Fibroblast of lung (primary cell): ENCODE data around the gene ZNF69. TPM values are rescaled to one million over a fixed set of nuclear protein-coding genes. Genes with fewer than 3 reads are reported as not detected.

Experiments used
- DNase-seq, 2 donors: peaks; one replicate each; pipeline versions ENCODE4 v3.0.0 to v3.0.0-alpha.2; 2010; ENCODE audit warnings: low read depth in 2 of 2
- H2AFZ ChIP-seq: 2 replicates; pipeline ENCODE4 v1.5.1; 2012; ENCODE audit warnings: low read length, control low read depth, inconsistent platforms
- H3K27ac ChIP-seq: 2 replicates; pipeline ENCODE4 v1.5.1; 2011; ENCODE audit warnings: low read length, control low read depth; ENCODE audit not compliant: insufficient read depth
- H3K27me3 ChIP-seq: 2 replicates; pipeline ENCODE4 v1.5.1; 2011; ENCODE audit warnings: mild to moderate bottlenecking, low read length; ENCODE audit not compliant: control insufficient read depth, insufficient read depth
- H3K36me3 ChIP-seq: 2 replicates; pipeline ENCODE4 v1.5.1; 2011; ENCODE audit warnings: low read length; ENCODE audit not compliant: control insufficient read depth, insufficient read depth
- H3K4me1 ChIP-seq: 2 replicates; pipeline ENCODE4 v1.5.1; 2011; ENCODE audit warnings: low read length; ENCODE audit not compliant: control insufficient read depth, insufficient read depth; ENCODE audit errors: extremely low read depth
- H3K4me2 ChIP-seq: 2 replicates; pipeline ENCODE4 v1.5.1; 2011; ENCODE audit warnings: low read length, control low read depth; ENCODE audit not compliant: insufficient read depth; ENCODE audit errors: extremely low read depth
- H3K4me3 ChIP-seq, 4 experiments: fragments of 200-600 bp in 1 of 4; sonication (generic) in 1 of 4; replicated peaks in 1 of 4; 2 replicates each; pipeline ENCODE4 v1.5.1; 2011 to 2016; ENCODE audit warnings: low read length in 4 of 4, low read depth in 3 of 4, mild to moderate bottlenecking in 3 of 4, control low read depth in 2 of 4, inconsistent platforms in 1 of 4, mixed read lengths in 1 of 4; ENCODE audit not compliant: insufficient read depth in 1 of 4; ENCODE audit errors: control extremely low read depth in 1 of 4
- H3K79me2 ChIP-seq: 2 replicates; pipeline ENCODE4 v1.5.1; 2012; ENCODE audit warnings: mild to moderate bottlenecking, low read length, inconsistent platforms; ENCODE audit not compliant: control insufficient read depth, insufficient read depth
- H3K9ac ChIP-seq: 2 replicates; pipeline ENCODE4 v1.5.1; 2011; ENCODE audit warnings: mild to moderate bottlenecking, low read length, control low read depth; ENCODE audit not compliant: insufficient read depth
- H3K9me3 ChIP-seq: 2 replicates; pipeline ENCODE4 v1.5.1; 2012; ENCODE audit warnings: low read depth, low read length; ENCODE audit not compliant: control insufficient read depth, insufficient read depth
- H4K20me1 ChIP-seq: 2 replicates; pipeline ENCODE4 v1.5.1; 2011; ENCODE audit warnings: low read length; ENCODE audit not compliant: control insufficient read depth, insufficient read depth; ENCODE audit errors: extremely low read depth
- EZH2 ChIP-seq: IDR thresholded peaks from 2 replicates; pipeline ENCODE4 v1.5.1; 2012; ENCODE audit warnings: low read length, control low read depth, mild to moderate bottlenecking; ENCODE audit errors: missing control alignments
- polyA plus RNA-seq, 2 donors: library from polyadenylated mRNA; depleted of rRNA in 1 of 2; stranded (reverse) in 1 of 2; unstranded in 1 of 2; fragments of >200 nt; gene quantifications; 2 replicates each; pipeline ENCODE4 v1.2.1, GENCODE V29; 2011 to 2012; ENCODE audit warnings: missing spikeins in 1 of 2
- total RNA-seq: library from RNA; depleted of rRNA; stranded (reverse); fragments of >200 nt; gene quantifications from 2 replicates; pipeline ENCODE4 v1.2.1, GENCODE V29; 2014
- TF ChIP-seq, protein P1 (sequence below), 2 donors: IDR thresholded peaks in 1 of 2; conservative IDR thresholded peaks in 1 of 2; 1 replicate in 1 of 2; 2 replicates in 1 of 2; pipeline ENCODE4 v1.5.1; 2011 to 2012; ENCODE audit warnings: low read length in 2 of 2, control low read depth in 1 of 2, inconsistent platforms in 1 of 2, low read depth in 1 of 2, mild to moderate bottlenecking in 1 of 2

The ZNF69 gene
- total and polyA plus RNA-seq, 2 donors (not counting 1 experiment from before 2014, with no cell fraction given), result 1.7 to 7.1 TPM

DNA sequence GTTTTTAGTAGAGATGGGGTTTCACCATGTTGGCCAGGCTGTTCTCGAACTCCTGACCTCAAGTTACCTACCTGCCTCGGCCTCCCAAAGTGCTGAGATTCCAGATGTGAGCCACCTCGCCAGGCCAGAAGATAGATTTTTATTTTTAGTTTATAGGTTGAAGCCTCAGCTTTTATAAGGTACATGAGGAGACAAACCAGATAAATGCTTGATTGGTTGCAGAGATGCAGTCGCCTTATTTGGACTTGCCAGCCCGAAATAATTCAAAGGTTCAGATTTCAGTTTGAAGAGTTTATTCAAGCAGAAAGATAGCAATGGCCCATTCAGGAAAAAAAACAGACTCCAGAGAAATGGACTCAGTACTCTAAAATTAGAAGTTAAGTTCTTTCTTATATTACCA lies 3.1 kb downstream of the ZNF69 start:
- TF ChIP-seq EZH2, result no peak
- TF ChIP-seq, protein P1, sequence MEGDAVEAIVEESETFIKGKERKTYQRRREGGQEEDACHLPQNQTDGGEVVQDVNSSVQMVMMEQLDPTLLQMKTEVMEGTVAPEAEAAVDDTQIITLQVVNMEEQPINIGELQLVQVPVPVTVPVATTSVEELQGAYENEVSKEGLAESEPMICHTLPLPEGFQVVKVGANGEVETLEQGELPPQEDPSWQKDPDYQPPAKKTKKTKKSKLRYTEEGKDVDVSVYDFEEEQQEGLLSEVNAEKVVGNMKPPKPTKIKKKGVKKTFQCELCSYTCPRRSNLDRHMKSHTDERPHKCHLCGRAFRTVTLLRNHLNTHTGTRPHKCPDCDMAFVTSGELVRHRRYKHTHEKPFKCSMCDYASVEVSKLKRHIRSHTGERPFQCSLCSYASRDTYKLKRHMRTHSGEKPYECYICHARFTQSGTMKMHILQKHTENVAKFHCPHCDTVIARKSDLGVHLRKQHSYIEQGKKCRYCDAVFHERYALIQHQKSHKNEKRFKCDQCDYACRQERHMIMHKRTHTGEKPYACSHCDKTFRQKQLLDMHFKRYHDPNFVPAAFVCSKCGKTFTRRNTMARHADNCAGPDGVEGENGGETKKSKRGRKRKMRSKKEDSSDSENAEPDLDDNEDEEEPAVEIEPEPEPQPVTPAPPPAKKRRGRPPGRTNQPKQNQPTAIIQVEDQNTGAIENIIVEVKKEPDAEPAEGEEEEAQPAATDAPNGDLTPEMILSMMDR (conservative IDR thresholded peaks at IDR 0.05 in 1 of 2, IDR thresholded peaks at IDR 0.05 in 1 of 2; ENCODE audit: low read depth in 1 of 2, low read length in 2 of 2), result no peak
- no peaks in the 10 kb centered on the region for H3K27me3 ChIP-seq
- DNase-seq, result no peak
- H3K36me3 ChIP-seq, result no peaks in the 10 kb centered on the region
- no peak overlapping the region for H3K4me2 ChIP-seq
- H3K79me2 ChIP-seq, result no peaks in the 10 kb centered on the region
- H3K4me3 ChIP-seq, result no peak overlapping the region
- H4K20me1 ChIP-seq, result no peaks in the 10 kb centered on the region
- H3K4me1 ChIP-seq, result no peaks in the 10 kb centered on the region
- no peak overlapping the region for H2AFZ ChIP-seq
- H3K27ac ChIP-seq, result no peak overlapping the region
- no peak overlapping the region for H3K9ac ChIP-seq
- H3K9me3 ChIP-seq, result no peaks in the 10 kb centered on the region

DNA sequence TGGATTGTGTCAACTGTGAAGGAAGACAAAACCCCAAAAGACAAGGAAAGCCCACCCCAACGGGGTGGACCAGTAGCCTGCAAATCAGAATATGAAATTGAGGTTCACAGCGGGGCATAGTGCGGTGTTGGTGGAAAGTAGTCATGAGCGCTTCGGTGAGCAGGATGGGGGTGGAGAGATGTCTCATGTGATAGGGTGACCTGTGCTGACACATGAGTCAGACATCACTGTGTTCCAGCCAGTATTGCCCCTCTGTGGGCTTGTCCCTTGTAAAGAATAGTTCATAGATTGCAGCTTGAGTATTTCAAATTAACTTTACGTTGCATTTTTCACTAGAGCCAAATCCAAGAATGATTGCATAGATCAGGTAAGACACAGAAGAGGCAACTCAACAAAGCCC lies 7.3 kb downstream of the ZNF69 start:
- Histone ChIP-seq H3K27ac (no peak overlapping the region), H2AFZ (no peak overlapping the region), H3K9me3 (no peaks in the 10 kb centered on the region), H3K27me3 (no peaks in the 10 kb centered on the region), H3K36me3 (no peaks in the 10 kb centered on the region), H3K79me2 (no peaks in the 10 kb centered on the region), H3K4me1 (no peaks in the 10 kb centered on the region), H3K4me2 (no peak overlapping the region), H3K9ac (no peak overlapping the region), H3K4me3 (no peak overlapping the region), H4K20me1 (no peaks in the 10 kb centered on the region)
- TF ChIP-seq, protein P1 (conservative IDR thresholded peaks at IDR 0.05 in 1 of 2, IDR thresholded peaks at IDR 0.05 in 1 of 2; ENCODE audit: low read depth in 1 of 2, low read length in 2 of 2), result no peak
- TF ChIP-seq EZH2, result no peak
- no peak for DNase-seq

- H3K4me1 ChIP-seq, result no peaks in the 10 kb centered on the region
- no peak overlapping the region for H3K4me2 ChIP-seq
- H3K79me2 ChIP-seq, result no peaks in the 10 kb centered on the region
- no peak overlapping the region for H3K27ac ChIP-seq
- no peak overlapping the region for H2AFZ ChIP-seq
- H3K9me3 ChIP-seq, result peaks cover 4% of the 10 kb centered on the region
- TF ChIP-seq, protein P1 (conservative IDR thresholded peaks at IDR 0.05 in 1 of 2, IDR thresholded peaks at IDR 0.05 in 1 of 2; ENCODE audit: low read depth in 1 of 2, low read length in 2 of 2), result no peak
- TF ChIP-seq EZH2, result no peak
- no peak overlapping the region for H3K9ac ChIP-seq
- DNase-seq, result no peak
- H3K36me3 ChIP-seq, result no peaks in the 10 kb centered on the region
- H4K20me1 ChIP-seq, result no peaks in the 10 kb centered on the region
- H3K4me3 ChIP-seq, result no peak overlapping the region
- H3K27me3 ChIP-seq, result no peaks in the 10 kb centered on the region
Observed at GRCh38 chr19:11902228-11902627, 14.6 kb downstream of the ZNF69 start.
